ENCODE results near the gene RBCK1. TPM values are rescaled to one million over a fixed set of nuclear protein-coding genes. Genes with fewer than 3 reads are reported as not detected.
A peak's percentile ranks its signal among the peaks of the same experiment; 100 is the strongest.

The RBCK1 gene
- total and polyA plus RNA-seq, 2 experiments from 2014 or later = 72.3 to 129 TPM

DNA sequence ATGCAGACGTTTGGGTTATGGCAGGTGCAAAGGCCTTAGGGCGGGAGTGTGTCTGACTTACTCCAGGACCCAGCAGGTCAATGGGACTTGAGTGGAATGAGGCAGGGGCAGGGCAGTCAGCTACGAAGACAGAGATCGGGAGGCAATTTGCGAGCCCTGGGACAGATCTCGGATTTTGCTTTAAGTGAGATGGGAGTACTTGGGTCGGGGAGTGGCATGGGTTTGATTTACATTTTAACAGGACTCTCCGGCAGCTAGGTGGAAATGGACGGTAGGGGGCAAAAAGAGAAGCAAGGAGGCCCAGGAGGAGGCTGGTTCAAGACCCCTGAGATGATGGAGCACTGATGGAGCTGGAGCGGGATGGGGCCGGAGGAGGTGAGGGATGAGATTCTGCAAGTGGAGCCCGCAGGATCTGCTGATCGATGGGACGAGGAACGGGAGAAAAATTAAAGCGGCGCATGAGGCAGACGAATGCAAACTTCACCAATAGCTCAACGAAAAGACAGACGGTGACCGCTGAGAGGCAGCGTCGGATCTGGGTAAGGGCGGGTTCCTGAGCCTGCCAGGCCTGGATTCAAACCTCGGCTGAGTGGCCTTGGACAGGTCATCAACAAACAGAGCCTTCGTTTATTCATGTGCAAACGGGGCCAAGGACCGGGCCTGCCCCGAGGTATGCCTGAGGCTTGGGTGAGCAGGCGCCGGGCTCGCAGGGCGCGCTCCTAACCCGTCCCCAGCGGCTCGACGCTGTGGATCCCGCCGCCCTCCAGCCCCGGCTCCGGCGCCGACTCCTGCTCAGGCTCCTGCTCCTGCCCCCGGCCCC, 756 bp upstream of the RBCK1 start:
- Histone ChIP-seq H3K4me2 (ENCODE audit: unreplicated experiment) (peak overlapping the region; percentile 76), H3K79me2 (ENCODE audit: insufficient read depth) (peaks cover 42% of the 10 kb centered on the region), H3K27me3 (replicated peaks; ENCODE audit: insufficient read depth) (no peaks in the 10 kb centered on the region), H2AFZ (peak overlapping the region; percentile 87), H3K9me2 (ENCODE audit: insufficient read depth) (no peaks in the 10 kb centered on the region), H3K4me3 (peak overlapping the region; percentile 75), H4K20me1 (ENCODE audit: insufficient read depth) (no peaks in the 10 kb centered on the region), H3K27ac (peak overlapping the region; percentile 65), H3K9me3 (ENCODE audit: low read depth) (no peaks in the 10 kb centered on the region), H3K9ac (peak overlapping the region; percentile 97), H3F3A (ENCODE audit: insufficient read depth) (peaks cover 16% of the 10 kb centered on the region), H3K4me1 (ENCODE audit: insufficient read depth) (peaks cover 20% of the 10 kb centered on the region), H3K36me3 (ENCODE audit: low read depth) (0 out of 2 replicates have a peak, but pooled peaks cover 4% of the 10 kb centered on the region)
- 3% methylated on average over 34 to 44 of the region's 45 CpGs for WGBS, 2 experiments (ENCODE audit: low coverage in 1 of 2, low lambda C conversion rate in 2 of 2, missing lambda C conversion rate in 2 of 2)
- in situ Hi-C loops (cut with MboI) = no loop called here
- TF ChIP-seq EZH2 (IDR thresholded peaks at IDR 0.05; ENCODE audit: insufficient read depth, poor library complexity, severe bottlenecking) (no peak), EZH2phosphoT487 (IDR thresholded peaks at IDR 0.05; ENCODE audit: insufficient read depth, low read depth) (no peak)
- DNase-seq = peak; percentile 88

DNA sequence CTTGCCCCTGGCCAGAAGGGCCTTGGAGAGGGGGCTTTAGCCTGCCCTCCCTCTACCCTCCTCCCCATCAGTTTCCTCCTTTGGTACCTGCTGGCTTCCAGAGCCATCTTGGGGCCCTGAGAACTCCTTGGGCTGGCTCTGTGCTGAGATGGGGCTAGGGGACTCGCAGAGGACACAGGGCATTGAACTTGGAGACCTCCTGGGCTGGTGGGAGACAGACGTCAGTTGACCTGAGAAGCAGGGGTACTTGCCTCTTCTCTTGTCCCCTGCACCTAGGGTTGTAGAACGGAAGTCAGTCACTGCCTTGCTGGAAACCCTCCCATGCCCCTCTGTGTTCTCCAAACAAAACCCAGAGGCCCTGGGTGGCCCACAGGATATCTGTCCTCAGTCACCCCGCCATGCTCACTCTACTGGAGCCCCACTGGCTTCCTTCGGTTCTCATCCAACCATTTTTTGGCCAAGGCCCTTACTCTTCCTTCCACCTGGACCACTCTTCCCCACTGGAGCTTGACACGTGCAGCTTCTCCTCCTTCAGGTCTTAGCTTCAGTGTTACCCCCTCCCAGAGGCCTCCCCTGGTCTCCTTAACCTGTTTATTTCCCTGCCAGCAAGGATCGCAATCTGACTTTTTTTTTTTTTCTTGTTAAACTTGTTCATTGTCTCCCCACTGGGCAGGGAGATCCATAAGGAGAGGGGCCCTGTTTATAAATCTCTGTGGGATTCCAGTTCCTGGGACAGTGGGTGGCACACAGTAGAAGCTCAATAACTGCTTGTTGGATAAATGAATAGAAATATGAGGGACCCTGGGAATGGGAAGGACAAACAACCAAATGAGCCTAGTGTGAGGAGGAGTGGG, 971 bp downstream of the RBCK1 start:
- Histone ChIP-seq H3K27ac (peak overlapping the region; percentile 83), H3K9me2 (ENCODE audit: insufficient read depth) (no peaks in the 10 kb centered on the region), H3K4me3 (peak overlapping the region; percentile 100), H3K79me2 (ENCODE audit: insufficient read depth) (peaks cover 60% of the 10 kb centered on the region), H3K4me2 (ENCODE audit: unreplicated experiment) (peak overlapping the region; percentile 92), H4K20me1 (ENCODE audit: insufficient read depth) (0 out of 2 replicates have a peak, but pooled peaks cover 5% of the 10 kb centered on the region), H3K27me3 (replicated peaks; ENCODE audit: insufficient read depth) (no peaks in the 10 kb centered on the region), H3K9me3 (ENCODE audit: low read depth) (no peaks in the 10 kb centered on the region), H3K4me1 (ENCODE audit: insufficient read depth) (peaks cover 20% of the 10 kb centered on the region), H3F3A (ENCODE audit: insufficient read depth) (peaks cover 16% of the 10 kb centered on the region), H3K9ac (peak overlapping the region; percentile 97), H2AFZ (peak overlapping the region; percentile 84), H3K36me3 (ENCODE audit: low read depth) (0 out of 2 replicates have a peak, but pooled peaks cover 4% of the 10 kb centered on the region)
- peak; percentile 38 for DNase-seq
- in situ Hi-C loops (cut with MboI) = no loop called here
- 13 to 17% methylated on average over 7 of the region's 7 CpGs for WGBS, 2 experiments (ENCODE audit: low coverage in 1 of 2, low lambda C conversion rate in 2 of 2, missing lambda C conversion rate in 2 of 2)
- TF ChIP-seq EZH2phosphoT487 (IDR thresholded peaks at IDR 0.05; ENCODE audit: insufficient read depth, low read depth) = no peak

DNA sequence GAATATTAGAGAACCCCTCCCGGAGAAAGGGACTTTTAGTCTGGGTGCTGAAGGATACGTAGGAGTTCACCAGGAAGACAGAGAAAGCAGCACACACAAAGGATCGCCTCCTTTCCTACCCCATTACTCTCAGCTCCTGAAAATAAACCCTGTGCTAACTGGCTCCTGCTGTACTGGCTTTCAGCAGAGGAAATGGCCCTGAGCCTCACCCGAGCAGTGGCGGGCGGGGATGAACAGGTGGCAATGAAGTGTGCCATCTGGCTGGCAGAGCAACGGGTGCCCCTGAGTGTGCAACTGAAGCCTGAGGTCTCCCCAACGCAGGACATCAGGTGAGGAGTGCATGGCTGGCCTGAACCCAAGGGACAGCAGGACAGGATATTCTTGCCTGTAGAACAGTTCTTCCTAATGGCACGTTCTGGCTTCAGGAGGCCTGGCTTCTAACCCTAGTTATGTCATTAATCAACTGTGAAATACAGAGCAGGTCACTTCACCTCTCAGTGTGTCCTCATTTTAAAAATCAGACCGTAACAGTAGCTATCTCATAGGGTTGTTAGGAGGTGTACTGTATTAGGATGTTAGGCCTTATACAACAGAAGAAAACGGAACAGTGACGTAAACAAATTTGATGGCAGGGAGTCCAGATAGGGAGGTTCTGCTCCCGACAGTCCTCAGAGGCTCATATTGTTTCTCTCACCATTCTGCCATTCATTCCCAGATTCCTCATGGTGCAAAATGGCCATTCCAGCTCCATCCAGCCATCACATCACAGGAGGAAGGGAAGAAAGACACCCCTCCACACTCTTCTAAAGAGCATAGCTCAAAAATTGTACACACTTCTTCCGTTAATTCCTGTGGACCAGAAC, 1.8 kb downstream of the RBCK1 start:
- Histone ChIP-seq H3K79me2 (ENCODE audit: insufficient read depth) (peaks cover 68% of the 10 kb centered on the region), H3K27me3 (replicated peaks; ENCODE audit: insufficient read depth) (no peaks in the 10 kb centered on the region), H3K27ac (no peak overlapping the region), H3K9ac (peak overlapping the region; percentile 97), H3K36me3 (ENCODE audit: low read depth) (0 out of 2 replicates have a peak, but pooled peaks cover 4% of the 10 kb centered on the region), H3F3A (ENCODE audit: insufficient read depth) (peaks cover 16% of the 10 kb centered on the region), H2AFZ (no peak overlapping the region), H4K20me1 (ENCODE audit: insufficient read depth) (0 out of 2 replicates have a peak, but pooled peaks cover 5% of the 10 kb centered on the region), H3K4me3 (peak overlapping the region; percentile 100), H3K9me2 (ENCODE audit: insufficient read depth) (no peaks in the 10 kb centered on the region), H3K4me1 (ENCODE audit: insufficient read depth) (peaks cover 20% of the 10 kb centered on the region), H3K9me3 (ENCODE audit: low read depth) (no peaks in the 10 kb centered on the region), H3K4me2 (ENCODE audit: unreplicated experiment) (peak overlapping the region; percentile 92)
- TF ChIP-seq EZH2phosphoT487 (IDR thresholded peaks at IDR 0.05; ENCODE audit: insufficient read depth, low read depth) = no peak
- in situ Hi-C loops (cut with MboI) = no loop called here
- 76 to 78% methylated on average over 14 of the region's 14 CpGs for WGBS, 2 experiments (ENCODE audit: low coverage in 1 of 2, low lambda C conversion rate in 2 of 2, missing lambda C conversion rate in 2 of 2)
- DNase-seq = no peak

DNA sequence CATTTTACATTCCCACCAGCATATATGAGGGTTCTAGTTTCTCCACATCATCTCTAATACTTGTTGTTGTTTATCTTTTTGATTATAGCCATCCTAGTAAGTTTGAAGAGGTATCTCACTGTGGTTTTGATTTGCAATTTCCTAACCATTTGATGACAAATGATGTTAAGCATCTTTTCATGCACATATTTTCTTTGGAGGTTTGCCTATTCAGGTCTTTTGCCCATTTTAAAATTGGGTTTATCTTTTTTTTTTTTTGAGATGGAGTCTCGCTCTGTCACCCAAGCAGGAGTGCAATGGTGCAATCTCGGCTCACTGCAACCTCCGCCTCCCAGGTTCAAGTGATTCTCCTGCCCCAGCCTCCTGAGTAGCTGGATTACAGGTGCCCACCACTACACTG, 4.0 kb downstream of the RBCK1 start:
- no peak overlapping the region for H2AFZ ChIP-seq
- peaks cover 11% of the 10 kb centered on the region for H3F3A ChIP-seq (ENCODE audit: insufficient read depth)
- no peak overlapping the region for H3K4me2 ChIP-seq (ENCODE audit: unreplicated experiment)
- H4K20me1 ChIP-seq (ENCODE audit: insufficient read depth) = 0 out of 2 replicates have a peak, but pooled peaks cover 5% of the 10 kb centered on the region
- H3K9ac ChIP-seq = no peak overlapping the region
- peaks cover 16% of the 10 kb centered on the region for H3K4me1 ChIP-seq (ENCODE audit: insufficient read depth)
- no peak overlapping the region for H3K27ac ChIP-seq
- TF ChIP-seq EZH2phosphoT487 (IDR thresholded peaks at IDR 0.05; ENCODE audit: insufficient read depth, low read depth) (no peak), EZH2 (IDR thresholded peaks at IDR 0.05; ENCODE audit: insufficient read depth, poor library complexity, severe bottlenecking) (no peak)
- no peaks in the 10 kb centered on the region for H3K27me3 ChIP-seq (replicated peaks; ENCODE audit: insufficient read depth)
- H3K9me2 ChIP-seq (ENCODE audit: insufficient read depth) = no peaks in the 10 kb centered on the region
- WGBS, 2 experiments (ENCODE audit: low coverage in 1 of 2, low lambda C conversion rate in 2 of 2, missing lambda C conversion rate in 2 of 2) = 94 to 99% methylated on average over 3 of the region's 3 CpGs
- H3K9me3 ChIP-seq (ENCODE audit: low read depth) = no peaks in the 10 kb centered on the region
- H3K36me3 ChIP-seq (ENCODE audit: low read depth) = 0 out of 2 replicates have a peak, but pooled peaks cover 4% of the 10 kb centered on the region
- DNase-seq = no peak
- in situ Hi-C loops (cut with MboI) = no loop called here
- H3K4me3 ChIP-seq = no peak overlapping the region
- H3K79me2 ChIP-seq (ENCODE audit: insufficient read depth) = peaks cover 82% of the 10 kb centered on the region

Data from GM23248 (cell line).